Ascending aorta (tissue), 2 donors: Measurements from ENCODE around the gene SPPL2A. TPM values are rescaled to one million over a fixed set of nuclear protein-coding genes. Genes with fewer than 3 reads are reported as not detected.
A peak's percentile ranks its signal among the peaks of the same experiment; 100 is the strongest.
"Not testable (repeated sequence)": the region's sequence is repeated elsewhere in the genome, so short reads cannot be mapped to it uniquely, and the experiment has no call there.

ENCODE experiments used
- DNase-seq, 2 donors: peaks; one replicate each; pipeline ENCODE4 v3.0.0-alpha.2; 2019; ENCODE audit warnings: low spot score in 2 of 2
- H3K27ac ChIP-seq, 2 donors: fragments of 200-600 bp; sonication (generic); one replicate each; pipeline ENCODE4 v1.5.1; 2016 to 2017; ENCODE audit warnings: mild to moderate bottlenecking in 1 of 2
- H3K27me3 ChIP-seq: fragments of 200-600 bp; sonication (generic); one replicate; pipeline ENCODE4 v1.5.1; 2017
- H3K36me3 ChIP-seq, 2 donors: fragments of 200-600 bp; sonication (generic); one replicate each; pipeline ENCODE4 v1.5.1; 2016
- H3K4me1 ChIP-seq, 2 donors: fragments of 200-600 bp; sonication (generic); one replicate each; pipeline ENCODE4 v1.5.1; 2016 to 2017; ENCODE audit warnings: mild to moderate bottlenecking in 1 of 2
- H3K4me3 ChIP-seq, 2 donors: fragments of 200-600 bp; sonication (generic); one replicate each; pipeline ENCODE4 v1.5.1; 2016 to 2017; ENCODE audit warnings: mild to moderate bottlenecking in 1 of 2
- H3K9me3 ChIP-seq, 2 donors: fragments of 200-600 bp; sonication (generic); one replicate each; pipeline ENCODE4 v1.5.1; 2016
- intact Hi-C: fragments of 100-400 bp; cut with DNase I; formaldehyde crosslinking; loops from one replicate; pipeline ENCODE4 v1.15.1; 2023
- total RNA-seq: library from RNA; depleted of rRNA; stranded (reverse); fragments of >200 nt; gene quantifications from one replicate; pipeline ENCODE4 v1.1.0, GENCODE V29; 2016
- TF ChIP-seq, protein P1 (sequence below), 3 experiments: fragments of 200-600 bp in 2 of 3; fragments of 450-650 bp in 1 of 3; sonication (generic) in 2 of 3; IDR thresholded peaks; one replicate each; pipeline ENCODE4 v1.5.1; 2016 to 2019; ENCODE audit warnings: antibody characterized with exemption in 3 of 3, mild to moderate bottlenecking in 1 of 3, moderate library complexity in 1 of 3

The SPPL2A gene
- total RNA-seq, 1 donor from 2014 or later, result 785 TPM

GRCh38 chr15:50702762-50703334 lies 62.7 kb downstream of the SPPL2A start:
- H3K27me3 ChIP-seq, result no peaks in the 10 kb centered on the region
- H3K9me3 ChIP-seq, result no peaks in the 10 kb centered on the region
- H3K27ac ChIP-seq, result no peak overlapping the region
- peaks cover 10 to 12% of the 10 kb centered on the region in 2 donors for H3K36me3 ChIP-seq
- TF ChIP-seq, protein P1, sequence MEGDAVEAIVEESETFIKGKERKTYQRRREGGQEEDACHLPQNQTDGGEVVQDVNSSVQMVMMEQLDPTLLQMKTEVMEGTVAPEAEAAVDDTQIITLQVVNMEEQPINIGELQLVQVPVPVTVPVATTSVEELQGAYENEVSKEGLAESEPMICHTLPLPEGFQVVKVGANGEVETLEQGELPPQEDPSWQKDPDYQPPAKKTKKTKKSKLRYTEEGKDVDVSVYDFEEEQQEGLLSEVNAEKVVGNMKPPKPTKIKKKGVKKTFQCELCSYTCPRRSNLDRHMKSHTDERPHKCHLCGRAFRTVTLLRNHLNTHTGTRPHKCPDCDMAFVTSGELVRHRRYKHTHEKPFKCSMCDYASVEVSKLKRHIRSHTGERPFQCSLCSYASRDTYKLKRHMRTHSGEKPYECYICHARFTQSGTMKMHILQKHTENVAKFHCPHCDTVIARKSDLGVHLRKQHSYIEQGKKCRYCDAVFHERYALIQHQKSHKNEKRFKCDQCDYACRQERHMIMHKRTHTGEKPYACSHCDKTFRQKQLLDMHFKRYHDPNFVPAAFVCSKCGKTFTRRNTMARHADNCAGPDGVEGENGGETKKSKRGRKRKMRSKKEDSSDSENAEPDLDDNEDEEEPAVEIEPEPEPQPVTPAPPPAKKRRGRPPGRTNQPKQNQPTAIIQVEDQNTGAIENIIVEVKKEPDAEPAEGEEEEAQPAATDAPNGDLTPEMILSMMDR (IDR thresholded peaks at IDR 0.05), result no peak
- DNase-seq, result no peak
- H3K4me3 ChIP-seq, result no peak overlapping the region
- intact Hi-C loops, result no loop called here
- H3K4me1 ChIP-seq, result no peaks in the 10 kb centered on the region

DNA sequence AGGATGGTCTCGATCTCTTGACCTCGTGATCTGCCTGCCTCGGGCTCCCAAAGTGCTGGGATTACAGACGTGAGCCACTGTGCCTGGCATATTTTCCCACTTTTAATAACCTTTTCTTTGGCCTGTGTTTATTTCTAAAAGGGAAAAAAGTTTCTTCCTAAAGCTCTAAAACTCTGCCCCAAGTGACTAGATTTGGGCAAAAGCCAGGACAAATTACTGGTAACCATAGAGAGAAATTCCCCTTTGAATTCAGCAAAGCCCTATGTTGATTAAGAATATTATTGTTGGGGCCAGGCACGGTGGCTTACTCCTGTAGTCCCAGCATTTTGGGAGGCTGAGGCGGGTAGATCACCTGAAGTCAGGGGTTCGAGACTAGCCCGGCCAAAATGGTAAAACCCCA lies 67.4 kb downstream of the SPPL2A start:
- Histone ChIP-seq H3K9me3 (no peaks in the 10 kb centered on the region), H3K27me3 (no peaks in the 10 kb centered on the region), H3K4me1 (no peaks in the 10 kb centered on the region), H3K4me3 (no peak overlapping the region), H3K36me3 (no peaks in the 10 kb centered on the region), H3K27ac (no peak overlapping the region)
- intact Hi-C loops, result no loop called here
- no peak for DNase-seq
- TF ChIP-seq, protein P1 (IDR thresholded peaks at IDR 0.05), result no peak

DNA sequence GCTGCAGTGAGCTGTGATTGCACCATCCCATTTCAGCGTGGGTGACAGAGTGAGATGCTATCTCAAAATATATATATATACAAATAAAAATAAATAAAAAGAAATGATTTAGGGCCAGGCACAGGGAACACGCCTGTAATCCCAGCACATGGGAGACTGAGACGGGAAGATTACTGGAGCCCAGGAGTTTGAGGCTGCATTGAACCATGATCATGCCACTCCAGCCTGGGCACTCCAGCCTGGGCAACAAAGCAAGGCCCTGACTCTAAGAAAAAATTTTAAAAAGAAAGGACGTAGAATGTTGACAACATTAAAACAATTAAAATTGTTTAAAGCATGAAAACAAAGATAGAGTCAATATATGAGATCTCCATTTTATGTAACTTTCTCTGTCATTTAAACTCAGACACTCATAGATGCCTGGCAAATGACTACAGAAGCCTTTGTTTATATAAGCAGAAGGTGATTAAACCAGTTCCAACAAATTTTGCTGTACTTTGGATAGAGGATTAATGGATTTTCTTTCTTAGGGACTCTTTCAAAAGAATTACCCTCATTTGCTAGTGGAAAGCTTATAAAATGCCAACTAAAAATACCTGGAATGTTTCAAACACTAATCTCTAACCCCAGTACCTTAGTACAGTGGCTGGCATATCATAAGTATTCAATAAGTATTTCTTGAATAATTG lies 68.3 kb downstream of the SPPL2A start:
- intact Hi-C loops, result no loop called here
- TF ChIP-seq, protein P1 (IDR thresholded peaks at IDR 0.05), result no peak
- Histone ChIP-seq H3K4me3 (no peak overlapping the region), H3K4me1 (no peaks in the 10 kb centered on the region), H3K27me3 (no peaks in the 10 kb centered on the region), H3K36me3 (no peaks in the 10 kb centered on the region), H3K9me3 (no peaks in the 10 kb centered on the region), H3K27ac (no peak overlapping the region)
- DNase-seq, result no peak

- DNase-seq, intact Hi-C loops, H3K4me3 ChIP-seq, H3K27ac ChIP-seq, H3K9me3 ChIP-seq, H3K27me3 ChIP-seq, H3K4me1 ChIP-seq, H3K36me3 ChIP-seq: not testable (repeated sequence)
Measured at GRCh38 chr15:50694634-50695165, 70.8 kb downstream of the SPPL2A start.

DNA sequence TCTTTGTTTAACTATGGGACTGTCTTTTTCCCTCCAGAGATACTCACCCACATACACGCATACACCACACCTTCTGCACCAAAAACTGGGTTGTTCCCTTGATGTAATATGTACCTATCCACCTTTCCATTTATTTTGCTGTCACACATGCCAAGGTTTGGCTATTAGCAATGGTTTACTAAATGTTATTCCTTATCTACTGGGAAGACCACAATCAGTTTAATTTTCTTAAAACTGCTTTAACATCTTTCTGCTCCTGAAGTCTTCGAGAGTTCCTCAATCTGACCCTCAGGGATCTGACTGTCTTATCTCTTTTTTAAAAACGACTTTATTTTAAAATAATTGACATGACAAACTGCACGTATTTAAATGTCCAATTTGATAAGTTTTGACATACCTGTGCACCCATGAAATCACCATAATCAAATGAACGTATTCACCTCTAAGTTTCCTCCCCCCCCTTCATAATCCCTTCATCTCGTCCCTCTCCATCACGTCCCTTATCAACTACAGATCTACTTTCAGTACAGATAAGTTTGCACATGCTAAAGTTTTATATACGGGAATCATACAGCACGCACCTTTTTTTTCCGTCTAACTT lies 78.1 kb downstream of the SPPL2A start:
- Histone ChIP-seq H3K27me3 (no peaks in the 10 kb centered on the region), H3K36me3 (no peaks in the 10 kb centered on the region), H3K4me3 (peak overlapping the region; percentile 71 to 80), H3K9me3 (no peaks in the 10 kb centered on the region), H3K4me1 (peaks cover 0 to 21% of the 10 kb centered on the region in 2 donors), H3K27ac (peak overlapping the region; percentile 91 to 96)
- no peak for DNase-seq
- TF ChIP-seq, protein P1 (IDR thresholded peaks at IDR 0.05), result no peak
- intact Hi-C loops, result loop anchor here (2.0 kb wide), 1 partner anchor 221 kb away; the partner anchor contains the start of gene AP4E1
